ENCODE measurements around the gene PILRB.
A peak's percentile ranks its signal among the peaks of the same experiment; 100 is the strongest.

The PILRB gene

GRCh38 chr7:100413346-100413745 lies 55.4 kb downstream of the PILRB start:
- peak in 1 of 2 donors; percentile 27 for DNase-seq

- DNase-seq, result no peak
Observed at GRCh38 chr7:100413889-100414288, 56.0 kb downstream of the PILRB start.

GRCh38 chr7:100415448-100415847 lies 57.5 kb downstream of the PILRB start:
- DNase-seq, result no peak
